NCI-H510A treated with DMSO at 0.1 percent for 48 hours (cell line): ENCODE data around the gene TMEM175.
"Not testable (repeated sequence)": the region's sequence is repeated elsewhere in the genome, so short reads cannot be mapped to it uniquely, and the experiment has no call there.

Experiments used
- DNase-seq: peaks from one replicate; lab custom pipeline; 2025; lab: John Stamatoyannopoulos, UW

TMEM175 gene

GRCh38 chr4:971666-972500, 39.6 kb downstream of the TMEM175 start:
- no peak for DNase-seq

- no peak for DNase-seq
Measured at GRCh38 chr4:972651-973424, 40.6 kb downstream of the TMEM175 start.

- DNase-seq: no peak
Measured at GRCh38 chr4:973431-974397, 41.5 kb downstream of the TMEM175 start, which contains the start of gene DGKQ. DGKQ (minus strand) TSS chr4:973569; CDS start chr4:973482, 87 bp downstream.

GRCh38 chr4:974668-975067, 42.4 kb downstream of the TMEM175 start:
- DNase-seq: no peak

GRCh38 chr4:976016-976415, 43.8 kb downstream of the TMEM175 start:
- not testable (repeated sequence) for DNase-seq

- DNase-seq: no peak
Measured at GRCh38 chr4:978957-979701, 46.9 kb downstream of the TMEM175 start.

GRCh38 chr4:982291-982690, 50.0 kb downstream of the TMEM175 start:
- no peak for DNase-seq

GRCh38 chr4:982814-983213, 50.6 kb downstream of the TMEM175 start:
- DNase-seq: no peak

- DNase-seq: no peak
Measured at GRCh38 chr4:984336-985054, 52.2 kb downstream of the TMEM175 start.

GRCh38 chr4:985123-985830, 53.0 kb downstream of the TMEM175 start:
- DNase-seq: peak; percentile 23

GRCh38 chr4:986428-986878, 54.2 kb downstream of the TMEM175 start:
- no peak for DNase-seq

GRCh38 chr4:986879-987623, 54.8 kb downstream of the TMEM175 start, which contains the start of gene IDUA:
IDUA (plus strand) TSS chr4:987044; CDS start chr4:987085, 41 bp downstream.
- no peak for DNase-seq

GRCh38 chr4:987624-988513, 55.6 kb downstream of the TMEM175 start:
- DNase-seq: no peak

GRCh38 chr4:988726-989721, 56.8 kb downstream of the TMEM175 start:
- DNase-seq: no peak

GRCh38 chr4:989722-990471, 57.6 kb downstream of the TMEM175 start:
- DNase-seq: no peak
